Sigmoid colon (tissue), 4 donors: ENCODE results near the gene ROBO3.

Source experiments
- CTCF ChIP-seq, 4 experiments: fragments of 450-650 bp in 3 of 4; fragments of 200-600 bp in 1 of 4; IDR thresholded peaks; one replicate each; pipeline ENCODE4 v1.5.1; 2016 to 2019; ENCODE audit warnings: antibody characterized with exemption in 4 of 4, mild to moderate bottlenecking in 3 of 4, moderate library complexity in 2 of 4
- EP300 ChIP-seq, 4 donors: sonication (generic); formaldehyde crosslinking; IDR thresholded peaks; one replicate each; pipeline ENCODE4 v1.6.1; 2017; ENCODE audit warnings: antibody characterized with exemption in 4 of 4
- POLR2A ChIP-seq, 2 donors: fragments of 450-650 bp; IDR thresholded peaks; one replicate each; pipeline ENCODE4 v1.6.1; 2016; ENCODE audit warnings: antibody characterized with exemption in 2 of 2, mild to moderate bottlenecking in 2 of 2, moderate library complexity in 2 of 2

DNA sequence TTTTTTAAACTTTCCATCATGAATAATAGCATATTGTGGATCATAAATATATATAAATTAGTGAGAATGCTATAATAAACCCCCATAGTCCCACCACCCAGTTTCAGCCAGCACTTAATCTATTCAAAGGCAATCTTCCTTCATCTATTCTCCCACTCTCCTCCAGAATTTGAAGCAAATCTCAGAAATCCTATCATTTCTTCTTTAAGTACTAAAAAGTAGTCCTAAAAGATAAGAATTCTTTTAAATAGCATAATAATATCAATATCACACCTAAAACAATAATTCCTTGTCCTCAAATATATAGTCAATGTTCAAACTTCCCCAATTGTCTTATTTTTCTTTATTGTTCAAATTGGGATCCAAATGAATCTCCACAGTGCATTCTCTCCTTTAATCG is 24.6 kb upstream of the ROBO3 start:
- no peak for TF ChIP-seq CTCF (IDR thresholded peaks at IDR 0.05)
- TF ChIP-seq EP300 (IDR thresholded peaks at IDR 0.05), result no peak
- no peak for TF ChIP-seq POLR2A (IDR thresholded peaks at IDR 0.05)
